Thoracic aorta (tissue), 2 donors: Measurements from ENCODE around the gene UNC45B. TPM values are rescaled to one million over a fixed set of nuclear protein-coding genes. Genes with fewer than 3 reads are reported as not detected.
A peak's percentile ranks its signal among the peaks of the same experiment; 100 is the strongest.
"Not testable (repeated sequence)": the region's sequence is repeated elsewhere in the genome, so short reads cannot be mapped to it uniquely, and the experiment has no call there.

Experiments
- ATAC-seq: fragments of 150-250 bp; one replicate; pipeline ENCODE4 v1.8.0; 2017; ENCODE audit warnings: low read depth; ENCODE audit not compliant: insufficient number of reproducible peaks, low FRiP score
- DNase-seq: peaks from one replicate; pipeline ENCODE4 v3.0.0-alpha.2; 2020; ENCODE audit warnings: low spot score
- H3K27ac ChIP-seq, 2 donors: fragments of 200-600 bp; sonication (generic); 1 replicate in 1 of 2; 2 replicates in 1 of 2; pipeline ENCODE4 v1.5.1; 2016; ENCODE audit warnings: mild to moderate bottlenecking in 2 of 2, moderate library complexity in 2 of 2
- H3K27me3 ChIP-seq: fragments of 200-600 bp; sonication (generic); replicated peaks from 2 replicates; pipeline ENCODE4 v1.6.0; 2016; ENCODE audit warnings: mild to moderate bottlenecking; ENCODE audit not compliant: insufficient read depth
- H3K36me3 ChIP-seq: fragments of 200-600 bp; sonication (generic); one replicate; pipeline ENCODE4 v1.5.1; 2016
- H3K4me1 ChIP-seq, 2 donors: fragments of 200-600 bp; sonication (generic); 1 replicate in 1 of 2; 2 replicates in 1 of 2; pipeline versions ENCODE4 v1.5.1 to v1.6.0; 2016; ENCODE audit warnings: low read depth in 2 of 2, mild to moderate bottlenecking in 1 of 2; ENCODE audit not compliant: control insufficient read depth in 1 of 2
- H3K4me3 ChIP-seq: fragments of 200-600 bp; sonication (generic); 2 replicates; pipeline ENCODE4 v1.5.1; 2016; ENCODE audit warnings: mild to moderate bottlenecking
- H3K9me3 ChIP-seq: fragments of 200-600 bp; sonication (generic); 2 replicates; pipeline ENCODE4 v1.5.1; 2016
- CTCF ChIP-seq: fragments of 200-600 bp; sonication (generic); IDR thresholded peaks from one replicate; pipeline ENCODE4 v1.5.1; 2019; ENCODE audit warnings: antibody characterized with exemption
- total RNA-seq, 2 donors: library from RNA; depleted of rRNA; stranded (reverse); fragments of >200 nt; gene quantifications; one replicate each; pipeline versions ENCODE4 v1.1.0 to v1.2.3, GENCODE V29; 2016

The UNC45B gene
- total RNA-seq, 2 donors from 2014 or later = not detected

- H3K27ac ChIP-seq = no peak overlapping the region
- H3K4me3 ChIP-seq = no peak overlapping the region
- DNase-seq = no peak
- peaks cover 30% of the 10 kb centered on the region for H3K36me3 ChIP-seq
- no peaks in the 10 kb centered on the region for H3K27me3 ChIP-seq
- TF ChIP-seq CTCF = no peak
- no peaks in the 10 kb centered on the region for H3K9me3 ChIP-seq
- no peak for ATAC-seq
- no peaks in the 10 kb centered on the region for H3K4me1 ChIP-seq
These were observed 42.7 kb upstream of the UNC45B start for GRCh38 chr17:35104844-35105450.

- not testable (repeated sequence) for H3K27me3 ChIP-seq, ATAC-seq, H3K4me1 ChIP-seq, H3K9me3 ChIP-seq, H3K36me3 ChIP-seq, H3K4me3 ChIP-seq, H3K27ac ChIP-seq, DNase-seq
These were observed 36.8 kb upstream of the UNC45B start for GRCh38 chr17:35110791-35111190.

GRCh38 chr17:35116845-35117244, 30.8 kb upstream of the UNC45B start:
- H3K27ac ChIP-seq = no peak overlapping the region
- no peaks in the 10 kb centered on the region for H3K9me3 ChIP-seq
- ATAC-seq = no peak
- no peak for DNase-seq
- H3K27me3 ChIP-seq = no peaks in the 10 kb centered on the region
- H3K4me3 ChIP-seq = no peak overlapping the region
- no peaks in the 10 kb centered on the region for H3K36me3 ChIP-seq
- H3K4me1 ChIP-seq = peaks cover 8 to 24% of the 10 kb centered on the region in 2 donors
- no peak for TF ChIP-seq CTCF

GRCh38 chr17:35117984-35118383, 29.6 kb upstream of the UNC45B start:
- H3K27ac ChIP-seq = no peak overlapping the region

GRCh38 chr17:35119370-35120165, 28.0 kb upstream of the UNC45B start, which contains the start of gene RAD51D:
Gene RAD51D, minus strand, starts transcription at chr17:35119860. Its CDS starts 247 bp downstream, at chr17:35119613.
- ATAC-seq (peak; percentile 75), DNase-seq (no peak)
- Histone ChIP-seq H3K4me1 (peaks cover 8 to 24% of the 10 kb centered on the region in 2 donors), H3K36me3 (no peaks in the 10 kb centered on the region), H3K4me3 (peak within 1 kb of the TSS; percentile 91), H3K9me3 (no peaks in the 10 kb centered on the region), H3K27me3 (no peaks in the 10 kb centered on the region), H3K27ac (peak within 1 kb of the TSS in 1 of 2 donors; percentile 41)
- peak; percentile 89 for TF ChIP-seq CTCF

More at GRCh38 chr17:35117984-35118383, 29.6 kb upstream of the UNC45B start:
- H3K9me3 ChIP-seq = no peaks in the 10 kb centered on the region
- ATAC-seq (no peak), DNase-seq (no peak)
- peaks cover 8 to 24% of the 10 kb centered on the region in 2 donors for H3K4me1 ChIP-seq
- TF ChIP-seq CTCF = no peak
- H3K27me3 ChIP-seq = no peaks in the 10 kb centered on the region
- no peaks in the 10 kb centered on the region for H3K36me3 ChIP-seq
- no peak overlapping the region for H3K4me3 ChIP-seq
